Superior temporal gyrus (tissue), 1 donor: Measurements from ENCODE around the gene PRSS56.

Experiments used
- DNase-seq: peaks from one replicate; pipeline ENCODE4 v3.0.0-alpha.2; 2016; ENCODE audit errors: extremely low spot score

The PRSS56 gene

GRCh38 chr2:232486558-232487384 lies 33.4 kb upstream of the PRSS56 start:
- no peak for DNase-seq

- DNase-seq: no peak
Measured at GRCh38 chr2:232487385-232488096, 32.6 kb upstream of the PRSS56 start, which contains the start of gene ECEL1. ECEL1 (minus strand) TSS chr2:232487834; CDS start chr2:232486653, 1,181 bp downstream.

GRCh38 chr2:232488097-232488711 lies 32.0 kb upstream of the PRSS56 start:
- no peak for DNase-seq

- no peak for DNase-seq
Measured at GRCh38 chr2:232488721-232489300, 31.4 kb upstream of the PRSS56 start.

- no peak for DNase-seq
Measured at GRCh38 chr2:232489516-232490220, 30.5 kb upstream of the PRSS56 start.

GRCh38 chr2:232490221-232491138 lies 29.7 kb upstream of the PRSS56 start:
- DNase-seq: no peak

GRCh38 chr2:232491139-232491780 lies 28.9 kb upstream of the PRSS56 start:
- DNase-seq: no peak

GRCh38 chr2:232492236-232492848 lies 27.8 kb upstream of the PRSS56 start:
- DNase-seq: no peak

- DNase-seq: no peak
Measured at GRCh38 chr2:232492963-232493700, 27.1 kb upstream of the PRSS56 start.

- DNase-seq: no peak
Measured at GRCh38 chr2:232493701-232494474, 26.3 kb upstream of the PRSS56 start.

- no peak for DNase-seq
Measured at GRCh38 chr2:232494542-232494941, 25.6 kb upstream of the PRSS56 start.

- DNase-seq: no peak
Measured at GRCh38 chr2:232495292-232495691, 24.9 kb upstream of the PRSS56 start.

GRCh38 chr2:232496501-232497270 lies 23.5 kb upstream of the PRSS56 start:
- no peak for DNase-seq

- no peak for DNase-seq
Measured at GRCh38 chr2:232497348-232497747, 22.8 kb upstream of the PRSS56 start.

- no peak for DNase-seq
Measured at GRCh38 chr2:232498452-232498851, 21.7 kb upstream of the PRSS56 start.

GRCh38 chr2:232501331-232501771 lies 18.8 kb upstream of the PRSS56 start:
- no peak for DNase-seq

- DNase-seq: no peak
Measured at GRCh38 chr2:232501794-232502390, 18.3 kb upstream of the PRSS56 start.
